Uterus (tissue), 4 donors: ENCODE data around the gene ZNF460. TPM values are rescaled to one million over a fixed set of nuclear protein-coding genes. Genes with fewer than 3 reads are reported as not detected.

Experiments used
- DNase-seq, 2 donors: peaks; one replicate each; pipeline ENCODE4 v3.0.0-alpha.2; 2019 to 2020
- H3K27ac ChIP-seq, 2 donors: fragments of 200-600 bp; sonication (generic); 1 replicate in 1 of 2; 2 replicates in 1 of 2; pipeline ENCODE4 v1.5.1; 2016 to 2018
- H3K27me3 ChIP-seq, 2 donors: fragments of 200-600 bp; sonication (generic); one replicate each; pipeline ENCODE4 v1.5.1; 2018 to 2019; ENCODE audit warnings: control low read depth in 1 of 2
- H3K36me3 ChIP-seq, 2 donors: fragments of 200-600 bp; sonication (generic); one replicate each; pipeline ENCODE4 v1.5.1; 2019; ENCODE audit warnings: control low read depth in 1 of 2
- H3K4me1 ChIP-seq, 2 donors: fragments of 200-600 bp; sonication (generic); one replicate each; pipeline ENCODE4 v1.5.1; 2018 to 2019; ENCODE audit warnings: control low read depth in 1 of 2
- H3K4me3 ChIP-seq, 2 donors: fragments of 200-600 bp; sonication (generic); 1 replicate in 1 of 2; 2 replicates in 1 of 2; pipeline ENCODE4 v1.5.1; 2018 to 2019; ENCODE audit warnings: mild to moderate bottlenecking in 1 of 2
- H3K9me3 ChIP-seq, 2 donors: fragments of 200-600 bp; sonication (generic); one replicate each; pipeline ENCODE4 v1.5.1; 2019; ENCODE audit warnings: control low read depth in 1 of 2
- POLR2A ChIP-seq, 2 donors: fragments of 450-650 bp; IDR thresholded peaks; one replicate each; pipeline ENCODE4 v1.6.1; 2016; ENCODE audit warnings: antibody characterized with exemption in 2 of 2, mild to moderate bottlenecking in 1 of 2, moderate library complexity in 1 of 2
- intact Hi-C: fragments of 100-400 bp; cut with DNase I; formaldehyde crosslinking; loops from one replicate; pipeline ENCODE4 v1.15.1; 2023; ENCODE audit warnings: low total_unique reads
- total RNA-seq, 4 donors: library from RNA; depleted of rRNA in 3 of 4; stranded (reverse); fragments of >200 nt in 3 of 4; gene quantifications; one replicate each; pipeline versions ENCODE4 v1.1.0 to v1.2.4, GENCODE V29; 2014 to 2023
- TF ChIP-seq, protein P1 (sequence below), 4 experiments: fragments of 200-600 bp in 2 of 4; fragments of 450-650 bp in 2 of 4; sonication (generic) in 2 of 4; IDR thresholded peaks; one replicate each; pipeline ENCODE4 v1.5.1; 2016 to 2019; ENCODE audit warnings: antibody characterized with exemption in 4 of 4, mild to moderate bottlenecking in 2 of 4, moderate library complexity in 1 of 4
- donor health status: DM: yes; HTN: yes; CAD: no.

ZNF460 gene
- total RNA-seq, 4 donors from 2014 or later = 43.2 to 204 (median 68.7) TPM

DNA sequence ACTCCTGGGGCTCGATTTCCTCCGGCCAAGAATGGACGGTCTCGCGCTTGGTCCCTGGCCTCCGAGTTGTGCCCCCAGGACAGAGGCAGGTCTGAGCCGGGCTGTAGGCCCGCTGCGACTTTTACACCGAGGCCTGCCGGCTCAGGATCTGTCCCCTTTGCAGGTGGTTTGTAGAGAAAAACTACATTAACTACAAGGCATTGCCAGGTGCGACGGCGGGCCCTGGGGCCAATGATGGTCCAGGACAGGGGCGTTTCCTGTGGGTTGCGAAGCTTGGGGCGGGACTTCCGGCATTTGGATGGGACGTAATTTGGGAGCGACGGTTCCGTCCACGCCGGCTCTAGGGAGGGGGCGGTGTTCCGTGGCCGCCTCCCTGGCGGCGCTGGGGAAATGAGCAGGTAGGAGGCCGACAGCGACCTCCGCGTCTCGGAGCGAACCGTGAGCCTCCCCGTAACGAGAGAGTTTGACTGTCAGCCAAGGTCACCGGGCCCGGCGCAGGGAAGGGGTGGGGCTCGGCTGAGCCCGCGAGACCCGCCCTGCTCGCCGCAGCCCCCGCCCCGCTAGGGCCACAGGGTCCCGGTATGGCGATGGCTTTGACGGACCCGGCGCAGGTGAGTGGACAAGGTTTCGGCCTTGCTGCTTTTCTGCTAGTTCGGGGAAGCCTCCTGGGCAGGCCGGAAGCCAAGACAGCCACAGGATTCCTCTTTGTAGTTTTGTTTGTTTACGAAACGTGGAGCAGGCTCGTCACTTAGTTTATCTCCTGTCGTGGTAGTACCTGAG lies 39.8 kb upstream of the ZNF460 start, which contains the start of gene ZNF805:
ZNF805 (plus strand) TSS at position 322 of the 780 bp plus-strand sequence; CDS start at position 582, 260 bp downstream.
- no peaks in the 10 kb centered on the region for H3K9me3 ChIP-seq
- H3K4me3 ChIP-seq = peak within 1 kb of the TSS; percentile 70 to 81
- DNase-seq = peak; percentile 95 to 96
- no peaks in the 10 kb centered on the region for H3K4me1 ChIP-seq
- peak; percentile 32 to 68 for TF ChIP-seq POLR2A (IDR thresholded peaks at IDR 0.05)
- TF ChIP-seq, protein P1, sequence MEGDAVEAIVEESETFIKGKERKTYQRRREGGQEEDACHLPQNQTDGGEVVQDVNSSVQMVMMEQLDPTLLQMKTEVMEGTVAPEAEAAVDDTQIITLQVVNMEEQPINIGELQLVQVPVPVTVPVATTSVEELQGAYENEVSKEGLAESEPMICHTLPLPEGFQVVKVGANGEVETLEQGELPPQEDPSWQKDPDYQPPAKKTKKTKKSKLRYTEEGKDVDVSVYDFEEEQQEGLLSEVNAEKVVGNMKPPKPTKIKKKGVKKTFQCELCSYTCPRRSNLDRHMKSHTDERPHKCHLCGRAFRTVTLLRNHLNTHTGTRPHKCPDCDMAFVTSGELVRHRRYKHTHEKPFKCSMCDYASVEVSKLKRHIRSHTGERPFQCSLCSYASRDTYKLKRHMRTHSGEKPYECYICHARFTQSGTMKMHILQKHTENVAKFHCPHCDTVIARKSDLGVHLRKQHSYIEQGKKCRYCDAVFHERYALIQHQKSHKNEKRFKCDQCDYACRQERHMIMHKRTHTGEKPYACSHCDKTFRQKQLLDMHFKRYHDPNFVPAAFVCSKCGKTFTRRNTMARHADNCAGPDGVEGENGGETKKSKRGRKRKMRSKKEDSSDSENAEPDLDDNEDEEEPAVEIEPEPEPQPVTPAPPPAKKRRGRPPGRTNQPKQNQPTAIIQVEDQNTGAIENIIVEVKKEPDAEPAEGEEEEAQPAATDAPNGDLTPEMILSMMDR (IDR thresholded peaks at IDR 0.05) = peak in 2 of 4 experiments; percentile 2 to 22
- H3K27ac ChIP-seq = peak within 1 kb of the TSS; percentile 72 to 85
- no peaks in the 10 kb centered on the region for H3K36me3 ChIP-seq
- H3K27me3 ChIP-seq = no peaks in the 10 kb centered on the region
- intact Hi-C loops = loop anchor here (2.0 kb wide), 1 partner anchor 40 kb away; the partner anchor contains the start of gene ZNF460

DNA sequence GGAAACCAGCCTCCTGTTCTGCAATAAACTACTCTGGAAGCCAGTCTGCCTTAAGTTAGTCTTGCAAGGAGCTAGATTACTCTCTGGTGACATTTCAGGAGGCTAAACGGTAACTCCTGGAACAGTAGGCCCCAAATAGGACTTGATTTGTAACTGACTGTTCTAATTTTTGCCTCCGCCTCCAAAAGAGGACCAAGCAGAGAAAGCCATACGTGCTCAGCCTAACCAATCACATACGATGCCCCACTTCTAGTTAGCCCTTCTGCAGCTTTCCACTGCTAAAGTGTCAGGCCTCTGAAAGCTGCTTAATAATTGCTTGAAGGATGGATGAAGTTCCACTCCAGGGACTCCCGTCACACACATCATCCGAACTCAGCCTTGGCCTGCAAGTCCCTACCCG lies 39.1 kb upstream of the ZNF460 start:
- Histone ChIP-seq H3K27me3 (no peaks in the 10 kb centered on the region), H3K36me3 (no peaks in the 10 kb centered on the region), H3K4me1 (no peaks in the 10 kb centered on the region), H3K9me3 (no peaks in the 10 kb centered on the region), H3K27ac (peak overlapping the region; percentile 72 to 85), H3K4me3 (peak overlapping the region; percentile 70 to 81)
- intact Hi-C loops = loop anchor here (2.0 kb wide), 1 partner anchor 40 kb away; the partner anchor contains the start of gene ZNF460
- TF ChIP-seq, protein P1 (IDR thresholded peaks at IDR 0.05) = no peak
- no peak for DNase-seq

DNA sequence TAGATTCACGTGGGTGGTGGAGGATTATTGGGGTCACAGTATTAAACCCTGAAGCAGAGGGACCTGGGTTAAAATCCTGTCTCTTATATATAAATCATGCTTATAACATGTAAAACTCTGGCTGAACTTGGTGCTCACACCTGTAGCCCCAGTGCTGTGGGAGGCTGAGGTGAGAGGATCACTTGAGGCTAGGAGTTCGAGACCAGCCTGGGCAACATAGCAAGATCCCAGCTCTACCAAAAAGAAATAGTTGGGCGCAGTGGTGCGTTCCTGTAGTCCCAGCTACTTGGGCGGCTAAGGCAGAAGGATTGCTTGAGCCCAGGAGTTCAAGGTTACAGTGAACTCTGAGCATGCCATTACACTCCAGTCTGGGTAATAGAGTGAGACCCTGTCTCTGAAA lies 37.5 kb upstream of the ZNF460 start:
- Histone ChIP-seq H3K27me3 (no peaks in the 10 kb centered on the region), H3K4me3 (no peak overlapping the region), H3K36me3 (no peaks in the 10 kb centered on the region), H3K9me3 (no peaks in the 10 kb centered on the region), H3K4me1 (no peaks in the 10 kb centered on the region), H3K27ac (no peak overlapping the region)
- TF ChIP-seq, protein P1 (IDR thresholded peaks at IDR 0.05) = no peak
- TF ChIP-seq POLR2A (IDR thresholded peaks at IDR 0.05) = no peak
- intact Hi-C loops = no loop called here
- no peak for DNase-seq

DNA sequence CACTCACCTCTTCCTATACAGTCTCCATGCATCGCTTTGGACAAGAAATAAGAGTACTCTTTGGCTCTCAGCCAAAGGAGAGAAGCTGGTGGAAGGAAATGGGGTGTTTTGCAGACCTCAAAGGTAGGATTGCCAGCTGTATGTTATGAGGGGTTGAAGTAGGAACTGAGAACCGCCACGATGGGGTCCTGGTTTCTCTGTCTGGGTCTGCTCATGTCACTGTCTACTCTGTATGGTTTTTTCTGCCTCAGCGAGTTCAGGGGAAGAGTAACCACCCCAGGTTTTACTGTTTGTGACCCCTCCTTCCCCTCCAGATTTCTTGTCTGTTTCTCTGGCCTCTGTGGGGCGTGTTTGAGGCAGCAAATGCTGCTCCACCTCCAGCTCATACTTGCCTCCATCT lies 35.8 kb upstream of the ZNF460 start:
- Histone ChIP-seq H3K4me3 (no peak overlapping the region), H3K27me3 (no peaks in the 10 kb centered on the region), H3K9me3 (peaks cover 0 to 11% of the 10 kb centered on the region in 2 donors), H3K36me3 (no peaks in the 10 kb centered on the region), H3K27ac (no peak overlapping the region), H3K4me1 (no peaks in the 10 kb centered on the region)
- DNase-seq = no peak
- TF ChIP-seq, protein P1 (IDR thresholded peaks at IDR 0.05) = no peak
- no peak for TF ChIP-seq POLR2A (IDR thresholded peaks at IDR 0.05)
- intact Hi-C loops = no loop called here

DNA sequence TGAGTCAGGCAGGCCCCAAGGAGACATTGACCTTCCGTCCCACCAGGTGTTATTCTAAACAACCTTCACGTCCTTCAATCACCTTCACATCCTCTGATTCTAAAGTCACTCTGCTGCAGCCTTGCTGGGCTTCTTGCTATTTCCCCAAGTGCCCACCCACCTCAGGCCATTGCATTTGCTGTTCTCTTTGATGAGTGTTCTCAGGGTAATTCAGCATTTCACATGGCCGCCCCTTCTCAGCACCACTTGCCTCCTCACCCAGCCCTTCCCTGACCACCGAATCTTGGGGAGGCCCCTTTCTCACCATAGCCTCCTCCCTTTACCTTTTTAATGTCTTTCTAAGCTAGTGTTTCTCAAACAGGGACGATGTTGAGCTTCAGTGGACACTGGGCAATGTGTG lies 35.2 kb upstream of the ZNF460 start:
- Histone ChIP-seq H3K36me3 (no peaks in the 10 kb centered on the region), H3K4me1 (no peaks in the 10 kb centered on the region), H3K27ac (no peak overlapping the region), H3K9me3 (peaks cover 0 to 11% of the 10 kb centered on the region in 2 donors), H3K4me3 (no peak overlapping the region), H3K27me3 (no peaks in the 10 kb centered on the region)
- no peak for DNase-seq
- intact Hi-C loops = no loop called here
- no peak for TF ChIP-seq POLR2A (IDR thresholded peaks at IDR 0.05)
- TF ChIP-seq, protein P1 (IDR thresholded peaks at IDR 0.05) = no peak
